HEK293 (cell line): ENCODE measurements around the gene STARD3.

Source experiments
- EGR2 ChIP-seq: fragments of 450-650 bp; formaldehyde crosslinking; IDR thresholded peaks from 2 replicates; pipeline ENCODE4 v1.5.1; 2016; ENCODE audit warnings: low read depth, missing biosample characterization, missing genetic modification characterization
- IKZF3 ChIP-seq: fragments of 450-650 bp; IDR thresholded peaks from 2 replicates; pipeline ENCODE4 v1.5.0; 2018; ENCODE audit warnings: missing biosample characterization, mild to moderate bottlenecking, missing genetic modification characterization, moderate library complexity
- KLF1 ChIP-seq: fragments of 450-650 bp; formaldehyde crosslinking; IDR thresholded peaks from 2 replicates; pipeline ENCODE4 v1.5.1; 2016; ENCODE audit warnings: missing biosample characterization, missing genetic modification characterization
- KLF16 ChIP-seq: fragments of 450-650 bp; formaldehyde crosslinking; IDR thresholded peaks from 2 replicates; pipeline ENCODE4 v1.5.1; 2017; ENCODE audit warnings: missing biosample characterization, missing genetic modification characterization
- MEIS1 ChIP-seq: sonication (generic); formaldehyde crosslinking; IDR thresholded peaks from 2 replicates; pipeline ENCODE4 v1.8.1; 2022; ENCODE audit warnings: missing genetic modification reagents, mild to moderate bottlenecking, borderline replicate concordance
- PATZ1 ChIP-seq: fragments of 450-650 bp; formaldehyde crosslinking; IDR thresholded peaks from 2 replicates; pipeline ENCODE4 v1.5.1; 2016; ENCODE audit warnings: missing biosample characterization, missing genetic modification characterization
- PRDM10 ChIP-seq: fragments of 450-650 bp; formaldehyde crosslinking; IDR thresholded peaks from 2 replicates; pipeline ENCODE4 v1.5.1; 2016; ENCODE audit warnings: missing biosample characterization, missing genetic modification characterization
- SCRT1 ChIP-seq: fragments of 450-650 bp; formaldehyde crosslinking; IDR thresholded peaks from 2 replicates; pipeline ENCODE4 v1.5.1; 2016; ENCODE audit warnings: missing biosample characterization, missing genetic modification characterization, borderline replicate concordance
- SP3 ChIP-seq: fragments of 450-650 bp; formaldehyde crosslinking; IDR thresholded peaks from 2 replicates; pipeline ENCODE4 v1.5.1; 2016; ENCODE audit warnings: missing biosample characterization, missing genetic modification characterization
- ZBTB6 ChIP-seq: fragments of 450-650 bp; formaldehyde crosslinking; IDR thresholded peaks from 2 replicates; pipeline ENCODE4 v1.5.1; 2017; ENCODE audit warnings: missing biosample characterization, missing genetic modification characterization
- ZBTB8A ChIP-seq: fragments of 450-650 bp; formaldehyde crosslinking; IDR thresholded peaks from 2 replicates; pipeline ENCODE4 v1.5.1; 2016; ENCODE audit warnings: missing biosample characterization, missing genetic modification characterization
- ZFHX2 ChIP-seq: fragments of 450-650 bp; formaldehyde crosslinking; conservative IDR thresholded peaks from 2 replicates; pipeline ENCODE4 v1.5.1; 2016; ENCODE audit warnings: missing biosample characterization, missing genetic modification characterization
- ZFP41 ChIP-seq: fragments of 450-650 bp; formaldehyde crosslinking; IDR thresholded peaks from 2 replicates; pipeline ENCODE4 v1.5.1; 2016; ENCODE audit warnings: missing biosample characterization, missing genetic modification characterization, borderline replicate concordance
- ZIC2 ChIP-seq: fragments of 450-650 bp; formaldehyde crosslinking; IDR thresholded peaks from 2 replicates; pipeline ENCODE4 v1.5.1; 2016; ENCODE audit warnings: missing biosample characterization, missing genetic modification characterization
- ZNF112 ChIP-seq: fragments of 450-650 bp; formaldehyde crosslinking; IDR thresholded peaks from 2 replicates; pipeline ENCODE4 v1.5.0; 2017; ENCODE audit warnings: missing biosample characterization, missing genetic modification characterization
- ZNF184 ChIP-seq: fragments of 450-650 bp; IDR thresholded peaks from 2 replicates; pipeline ENCODE4 v1.5.1; 2018; ENCODE audit warnings: missing biosample characterization, mild to moderate bottlenecking, missing genetic modification characterization
- ZNF2 ChIP-seq: fragments of 450-650 bp; formaldehyde crosslinking; IDR thresholded peaks from 2 replicates; pipeline ENCODE4 v1.5.1; 2016; ENCODE audit warnings: missing biosample characterization, missing genetic modification characterization
- ZNF202 ChIP-seq: fragments of 450-650 bp; formaldehyde crosslinking; IDR thresholded peaks from 2 replicates; pipeline ENCODE4 v1.5.1; 2016; ENCODE audit warnings: missing biosample characterization, missing genetic modification characterization, borderline replicate concordance
- ZNF274 ChIP-seq, 2 experiments: fragments of 200-500 bp in 1 of 2; fragments of 450-650 bp in 1 of 2; sonication (Bioruptor generic) in 1 of 2; formaldehyde crosslinking in 1 of 2; IDR thresholded peaks; 2 replicates each; pipeline versions ENCODE4 v1.5.1 to v1.6.1; 2014 to 2016; ENCODE audit warnings: borderline replicate concordance in 1 of 2, inconsistent platforms in 1 of 2, low read length in 1 of 2, missing biosample characterization in 1 of 2, missing genetic modification characterization in 1 of 2
- ZNF292 ChIP-seq: fragments of 450-650 bp; formaldehyde crosslinking; IDR thresholded peaks from 2 replicates; pipeline ENCODE4 v1.5.1; 2016; ENCODE audit warnings: low read depth, missing biosample characterization, missing genetic modification characterization, borderline replicate concordance
- ZNF335 ChIP-seq: fragments of 450-650 bp; formaldehyde crosslinking; conservative IDR thresholded peaks from 2 replicates; pipeline ENCODE4 v1.5.1; 2016; ENCODE audit warnings: missing biosample characterization, missing genetic modification characterization
- ZNF398 ChIP-seq: fragments of 450-650 bp; formaldehyde crosslinking; IDR thresholded peaks from 2 replicates; pipeline ENCODE4 v1.5.1; 2017; ENCODE audit warnings: missing biosample characterization, missing genetic modification characterization
- ZNF521 ChIP-seq: fragments of 450-650 bp; formaldehyde crosslinking; IDR thresholded peaks from 2 replicates; pipeline ENCODE4 v1.5.1; 2017; ENCODE audit warnings: missing biosample characterization, mild to moderate bottlenecking, missing genetic modification characterization
- ZNF560 ChIP-seq: fragments of 450-650 bp; formaldehyde crosslinking; IDR thresholded peaks from 2 replicates; pipeline ENCODE4 v1.5.1; 2017; ENCODE audit warnings: missing biosample characterization, missing genetic modification characterization, borderline replicate concordance
- ZNF571 ChIP-seq: fragments of 450-650 bp; formaldehyde crosslinking; IDR thresholded peaks from 2 replicates; pipeline ENCODE4 v1.5.0; 2017; ENCODE audit warnings: missing biosample characterization, missing genetic modification characterization
- ZNF596 ChIP-seq: fragments of 450-650 bp; IDR thresholded peaks from 2 replicates; pipeline ENCODE4 v1.5.0; 2018; ENCODE audit warnings: missing biosample characterization, mild to moderate bottlenecking, missing genetic modification characterization, moderate library complexity
- ZNF654 ChIP-seq: fragments of 450-650 bp; formaldehyde crosslinking; IDR thresholded peaks from 2 replicates; pipeline ENCODE4 v1.5.1; 2016; ENCODE audit warnings: low read depth, missing biosample characterization, missing genetic modification characterization
- ZNF658 ChIP-seq: fragments of 450-650 bp; formaldehyde crosslinking; IDR thresholded peaks from 2 replicates; pipeline ENCODE4; 2016; ENCODE audit warnings: missing biosample characterization, missing genetic modification characterization
- ZNF664 ChIP-seq: fragments of 450-650 bp; formaldehyde crosslinking; IDR thresholded peaks from 2 replicates; pipeline ENCODE4 v1.5.1; 2016; ENCODE audit warnings: missing biosample characterization, missing genetic modification characterization
- ZSCAN30 ChIP-seq: fragments of 450-650 bp; IDR thresholded peaks from 2 replicates; pipeline ENCODE4 v1.5.1; 2018; ENCODE audit warnings: missing biosample characterization, mild to moderate bottlenecking, missing genetic modification characterization, moderate library complexity

The STARD3 gene

GRCh38 chr17:39676198-39676819 lies 39.4 kb downstream of the STARD3 start (continued):
- TF ChIP-seq SCRT1 (tag by site-specific recombination) (no peak), ZNF112 (tag by site-specific recombination) (no peak), KLF16 (no peak), PATZ1 (peak; percentile 54; the same call in 1 of the 2 replicates), ZNF398 (tag by site-specific recombination) (peak; percentile 67; the same call in 1 of the 2 replicates), ZNF292 (tag by site-specific recombination) (no peak), ZNF664 (tag by site-specific recombination) (peak; percentile 50; the same call in 1 of the 2 replicates), ZNF658 (tag by site-specific recombination) (no peak), SP3 (tag by site-specific recombination) (no peak), ZNF274 (IDR thresholded peaks at IDR 0.05; ENCODE audit: low read length) (no peak), ZNF274 (tag by site-specific recombination; IDR thresholded peaks at IDR 0.05; ENCODE audit: borderline replicate concordance) (no peak), ZBTB8A (tag by site-specific recombination) (peak; percentile 36; the same call in 1 of the 2 replicates), ZNF184 (tag by site-specific recombination) (no peak), KLF1 (tag by site-specific recombination) (peak; percentile 56), ZNF2 (tag by site-specific recombination) (no peak), ZNF571 (tag by site-specific recombination) (no peak), IKZF3 (tag by site-specific recombination) (peak; percentile 64), ZFHX2 (peak; percentile 89), ZNF202 (tag by site-specific recombination) (no peak), ZNF654 (tag by site-specific recombination) (no peak), ZIC2 (peak; percentile 83), ZNF521 (tag by site-specific recombination) (no peak), ZNF335 (tag by site-specific recombination) (no peak), PRDM10 (tag by site-specific recombination) (peak; percentile 93), MEIS1 (CRISPR knock-in tag) (no peak), ZFP41 (tag by site-specific recombination) (no peak), EGR2 (tag by site-specific recombination) (peak; percentile 90), ZNF560 (no peak), ZBTB6 (tag by site-specific recombination) (no peak), ZSCAN30 (tag by site-specific recombination) (no peak), ZNF596 (tag by site-specific recombination) (no peak)
